Breast epithelium (tissue), 3 donors: ENCODE data around the gene MS4A2.

Source experiments
- POLR2A ChIP-seq: fragments of 450-650 bp; IDR thresholded peaks from one replicate; pipeline ENCODE4 v1.6.1; 2016; ENCODE audit warnings: antibody characterized with exemption, mild to moderate bottlenecking, moderate library complexity
- POLR2AphosphoS5 ChIP-seq, 3 donors: sonication (generic); formaldehyde crosslinking; IDR thresholded peaks; one replicate each; pipeline ENCODE4 v1.6.1; 2017; ENCODE audit warnings: antibody characterized with exemption in 3 of 3
- TF ChIP-seq, protein P1 (sequence below), 3 donors: fragments of 450-650 bp; IDR thresholded peaks; one replicate each; pipeline ENCODE4 v1.5.1; 2016 to 2017; ENCODE audit warnings: antibody characterized with exemption in 3 of 3, mild to moderate bottlenecking in 3 of 3, moderate library complexity in 3 of 3

DNA sequence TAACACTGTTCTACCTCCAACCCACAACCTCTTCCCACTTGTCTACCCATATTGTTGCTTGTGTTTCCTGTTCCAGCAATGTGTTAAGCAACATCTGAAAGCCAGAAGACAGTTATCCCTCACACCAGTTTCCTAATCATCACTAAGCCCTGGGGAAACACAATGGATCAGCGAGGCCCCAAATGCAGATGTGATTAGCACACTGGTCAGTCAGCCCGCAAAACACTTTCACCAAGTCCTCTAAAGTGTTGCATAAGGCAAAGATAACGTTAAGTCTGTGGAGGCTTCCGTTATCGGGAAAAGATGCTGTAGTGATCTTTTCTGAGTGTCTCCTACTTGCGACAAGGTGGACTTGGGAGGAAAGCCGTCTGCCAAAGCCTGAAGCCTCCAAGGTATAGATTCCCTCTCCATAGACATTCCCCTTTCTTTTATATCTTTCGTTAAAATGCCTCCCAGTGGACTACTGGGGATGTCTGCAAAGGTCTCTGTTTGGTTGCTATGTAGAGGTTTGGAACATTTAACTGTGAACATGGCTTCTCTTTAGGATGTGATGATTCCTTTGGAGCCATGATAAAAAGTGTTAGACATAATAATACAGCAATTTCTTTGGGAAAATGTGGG is 32.0 kb upstream of the MS4A2 start, which contains the start of gene MS4A3:
- TF ChIP-seq, protein P1, sequence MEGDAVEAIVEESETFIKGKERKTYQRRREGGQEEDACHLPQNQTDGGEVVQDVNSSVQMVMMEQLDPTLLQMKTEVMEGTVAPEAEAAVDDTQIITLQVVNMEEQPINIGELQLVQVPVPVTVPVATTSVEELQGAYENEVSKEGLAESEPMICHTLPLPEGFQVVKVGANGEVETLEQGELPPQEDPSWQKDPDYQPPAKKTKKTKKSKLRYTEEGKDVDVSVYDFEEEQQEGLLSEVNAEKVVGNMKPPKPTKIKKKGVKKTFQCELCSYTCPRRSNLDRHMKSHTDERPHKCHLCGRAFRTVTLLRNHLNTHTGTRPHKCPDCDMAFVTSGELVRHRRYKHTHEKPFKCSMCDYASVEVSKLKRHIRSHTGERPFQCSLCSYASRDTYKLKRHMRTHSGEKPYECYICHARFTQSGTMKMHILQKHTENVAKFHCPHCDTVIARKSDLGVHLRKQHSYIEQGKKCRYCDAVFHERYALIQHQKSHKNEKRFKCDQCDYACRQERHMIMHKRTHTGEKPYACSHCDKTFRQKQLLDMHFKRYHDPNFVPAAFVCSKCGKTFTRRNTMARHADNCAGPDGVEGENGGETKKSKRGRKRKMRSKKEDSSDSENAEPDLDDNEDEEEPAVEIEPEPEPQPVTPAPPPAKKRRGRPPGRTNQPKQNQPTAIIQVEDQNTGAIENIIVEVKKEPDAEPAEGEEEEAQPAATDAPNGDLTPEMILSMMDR (IDR thresholded peaks at IDR 0.05), result no peak
- no peak for TF ChIP-seq POLR2A
- TF ChIP-seq POLR2AphosphoS5 (IDR thresholded peaks at IDR 0.05), result no peak
